HG03135 (cell line): ENCODE measurements around the gene ZNF484.
"Not testable (repeated sequence)": the region's sequence is repeated elsewhere in the genome, so short reads cannot be mapped to it uniquely, and the experiment has no call there.

Experiments used
- ATAC-seq: cut with Tn5 transposase; IDR thresholded peaks from one replicate; pipeline ENCODE4 v1.9.1; 2021; ENCODE audit warnings: mild to moderate bottlenecking, moderate library complexity; ENCODE audit not compliant: unreplicated experiment

ZNF484 gene

GRCh38 chr9:92864152-92864551 is 13.7 kb downstream of the ZNF484 start:
- ATAC-seq = no peak

GRCh38 chr9:92860867-92861266 is 17.0 kb downstream of the ZNF484 start:
- ATAC-seq = no peak

DNA sequence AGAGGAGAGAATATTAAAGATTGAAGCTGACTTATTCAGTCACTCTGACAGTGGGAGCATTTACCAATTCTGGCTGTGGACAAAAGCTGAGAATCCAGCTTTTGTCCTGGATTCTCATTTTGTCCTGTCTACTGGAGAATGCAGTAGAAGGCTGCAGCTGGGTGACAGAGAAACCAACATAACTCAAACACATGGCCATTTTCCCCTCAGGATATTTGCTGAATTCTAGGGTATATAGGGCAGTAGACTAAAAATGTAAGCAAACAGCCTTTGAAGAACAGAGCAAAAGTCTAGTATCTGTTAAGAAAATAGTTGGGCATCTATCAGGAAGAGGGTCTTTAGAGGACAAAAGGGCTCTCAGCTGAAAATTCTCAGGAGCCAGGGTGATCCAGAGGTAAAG is 20.6 kb downstream of the ZNF484 start:
- no peak for ATAC-seq

- ATAC-seq = no peak
Measured at GRCh38 chr9:92853716-92854115, 24.1 kb downstream of the ZNF484 start.

GRCh38 chr9:92850898-92851297 is 26.9 kb downstream of the ZNF484 start:
- ATAC-seq = no peak

DNA sequence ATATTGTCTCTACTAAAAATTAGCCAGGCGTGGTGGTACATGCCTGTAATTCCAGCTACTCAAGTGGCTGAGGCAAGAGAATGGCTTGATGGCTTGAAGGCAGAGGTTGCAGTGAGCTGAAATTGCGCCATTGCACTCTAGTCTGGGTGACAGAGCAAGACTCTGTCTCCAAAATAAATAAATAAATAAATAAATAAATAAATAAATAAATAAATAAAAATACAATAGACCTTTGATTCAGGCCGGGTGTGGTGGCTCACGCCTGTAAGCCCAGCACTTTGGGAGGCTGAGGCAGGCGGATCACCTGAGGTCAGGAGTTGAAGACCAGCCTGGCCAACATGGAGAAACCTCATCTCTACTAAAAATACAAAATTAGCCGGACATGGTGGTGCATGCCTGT is 29.1 kb downstream of the ZNF484 start:
- not testable (repeated sequence) for ATAC-seq

DNA sequence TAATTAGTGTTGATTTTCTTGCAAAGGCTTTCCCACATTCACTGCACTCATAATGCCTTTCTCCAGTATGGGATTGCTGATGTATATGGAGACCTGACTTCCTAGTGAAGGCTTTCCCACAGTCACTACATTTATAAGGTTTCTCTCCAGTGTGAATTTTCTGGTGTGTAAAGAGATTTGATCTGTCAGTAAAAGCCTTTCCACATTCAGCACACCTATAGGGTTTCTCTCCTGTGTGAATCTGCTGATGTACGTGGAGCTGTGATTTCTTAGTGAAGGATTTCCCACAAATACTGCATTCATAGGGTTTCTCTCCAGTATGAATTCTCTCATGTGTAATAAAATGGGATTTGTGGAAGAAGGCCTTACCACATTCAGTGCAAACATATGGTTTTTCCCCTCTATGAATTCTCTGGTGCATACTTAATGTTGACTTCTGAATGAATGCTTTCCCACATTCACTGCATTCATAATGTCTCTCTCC is 31.1 kb downstream of the ZNF484 start:
- ATAC-seq = no peak

GRCh38 chr9:92838411-92838810 is 39.4 kb downstream of the ZNF484 start:
- ATAC-seq = not testable (repeated sequence)

DNA sequence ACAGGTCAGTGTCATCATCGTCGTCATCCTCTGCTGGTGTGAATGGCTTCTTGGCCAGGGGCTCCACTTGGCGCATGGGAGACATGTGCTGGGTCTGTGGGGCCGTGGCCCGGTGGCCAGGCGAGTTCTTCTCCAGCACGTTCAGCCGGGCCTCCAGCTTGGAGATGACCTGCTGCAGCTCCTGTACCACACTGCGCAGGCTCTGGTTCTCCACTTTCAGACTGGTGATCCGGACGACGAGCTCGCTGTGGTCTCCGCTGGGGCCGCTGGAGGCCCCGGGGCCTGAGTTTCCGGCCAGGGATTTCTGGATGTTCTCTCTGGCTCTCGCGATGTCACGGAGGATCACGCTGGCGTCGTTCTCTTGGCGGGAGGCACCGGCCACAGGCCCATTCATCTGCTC is 40.6 kb downstream of the ZNF484 start:
- no peak for ATAC-seq

- ATAC-seq = no peak
Measured at GRCh38 chr9:92829420-92829819, 48.4 kb downstream of the ZNF484 start.

DNA sequence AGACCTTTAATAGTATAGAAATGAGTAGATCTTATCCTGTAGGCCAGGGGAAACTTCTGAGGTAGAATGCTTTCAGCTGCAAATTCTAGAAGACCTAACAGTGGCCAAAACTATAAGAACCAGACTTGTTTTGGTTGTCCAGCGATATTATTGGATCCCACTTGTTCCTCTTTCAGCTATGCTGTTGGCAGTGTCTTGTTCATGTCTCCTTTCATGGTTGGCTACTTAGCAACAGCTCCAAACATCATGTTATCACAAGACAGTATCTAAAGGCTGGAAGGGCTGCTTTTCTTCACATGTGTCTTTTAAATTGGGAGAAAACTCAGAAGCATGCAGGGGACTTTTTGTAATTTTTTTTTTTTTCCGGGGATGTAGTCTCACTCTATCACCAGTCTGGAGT is 52.8 kb downstream of the ZNF484 start:
- ATAC-seq = not testable (repeated sequence)

DNA sequence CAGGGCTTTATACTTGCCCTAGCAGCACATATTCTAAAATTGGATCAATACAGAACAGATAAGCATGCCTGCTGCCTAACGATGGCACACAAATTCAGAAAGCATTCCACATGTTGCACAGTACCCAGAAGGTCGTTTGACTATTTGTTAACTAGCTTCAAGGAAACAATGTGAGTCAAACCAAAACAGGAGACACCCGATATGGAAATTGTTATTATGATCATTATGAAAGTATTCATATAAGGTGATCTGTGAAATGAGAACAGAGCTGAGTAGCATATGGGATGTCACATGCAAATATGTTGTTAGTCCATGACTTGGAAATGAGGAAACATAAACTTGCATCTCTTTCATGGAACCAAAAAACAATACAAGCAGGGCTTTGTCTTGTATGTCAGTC is 56.9 kb downstream of the ZNF484 start:
- no peak for ATAC-seq

DNA sequence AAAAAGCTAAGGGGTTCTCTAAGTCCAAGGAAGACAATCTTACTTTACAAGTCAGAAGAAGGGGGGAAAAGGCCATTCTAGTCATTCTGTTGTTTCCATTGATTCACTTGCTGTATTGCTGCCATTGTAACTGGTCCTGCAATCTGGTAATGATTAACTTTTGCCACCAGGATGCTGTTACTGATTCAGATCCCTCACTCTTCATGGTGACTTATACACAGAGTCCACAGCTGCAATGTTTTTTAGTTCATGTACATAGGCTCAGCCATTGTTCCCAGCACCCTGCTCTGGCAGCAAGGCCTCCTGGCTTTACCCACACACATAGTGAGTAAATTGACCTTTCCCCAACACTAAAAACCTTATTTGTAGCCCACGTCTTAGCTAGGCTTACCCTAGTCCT is 57.9 kb downstream of the ZNF484 start:
- ATAC-seq = not testable (repeated sequence)

DNA sequence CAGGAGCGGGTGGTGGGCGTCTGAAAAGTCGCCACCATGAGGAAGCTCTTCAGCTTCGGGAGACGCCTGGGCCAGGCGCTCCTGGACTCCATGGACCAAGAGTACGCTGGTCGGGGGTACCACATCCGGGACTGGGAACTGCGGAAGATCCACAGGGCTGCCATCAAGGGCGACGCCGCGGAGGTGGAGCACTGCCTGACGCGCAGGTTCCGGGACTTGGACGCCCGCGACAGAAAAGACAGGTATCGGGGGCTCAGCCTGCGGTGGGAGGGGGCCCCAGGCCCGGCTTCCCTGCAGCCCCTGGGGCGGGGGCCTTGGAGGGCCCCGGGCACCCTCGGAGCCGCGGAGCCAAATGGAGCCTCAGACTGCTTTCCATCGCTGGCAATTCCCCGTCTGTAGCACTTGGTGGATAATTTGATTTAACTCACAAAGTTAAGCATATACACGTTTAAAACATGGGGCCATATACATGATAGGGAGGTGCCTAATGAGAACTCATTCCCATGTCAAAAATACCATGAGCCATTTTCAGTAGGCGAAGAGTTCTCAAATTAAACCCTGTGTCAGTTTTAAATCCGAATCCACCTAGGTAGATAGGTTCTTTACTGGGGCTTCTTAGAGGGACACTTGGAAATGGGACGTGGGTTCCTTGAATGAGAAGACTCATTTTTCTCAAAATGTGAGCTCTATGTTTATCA is 68.1 kb downstream of the ZNF484 start:
- not testable (repeated sequence) for ATAC-seq

DNA sequence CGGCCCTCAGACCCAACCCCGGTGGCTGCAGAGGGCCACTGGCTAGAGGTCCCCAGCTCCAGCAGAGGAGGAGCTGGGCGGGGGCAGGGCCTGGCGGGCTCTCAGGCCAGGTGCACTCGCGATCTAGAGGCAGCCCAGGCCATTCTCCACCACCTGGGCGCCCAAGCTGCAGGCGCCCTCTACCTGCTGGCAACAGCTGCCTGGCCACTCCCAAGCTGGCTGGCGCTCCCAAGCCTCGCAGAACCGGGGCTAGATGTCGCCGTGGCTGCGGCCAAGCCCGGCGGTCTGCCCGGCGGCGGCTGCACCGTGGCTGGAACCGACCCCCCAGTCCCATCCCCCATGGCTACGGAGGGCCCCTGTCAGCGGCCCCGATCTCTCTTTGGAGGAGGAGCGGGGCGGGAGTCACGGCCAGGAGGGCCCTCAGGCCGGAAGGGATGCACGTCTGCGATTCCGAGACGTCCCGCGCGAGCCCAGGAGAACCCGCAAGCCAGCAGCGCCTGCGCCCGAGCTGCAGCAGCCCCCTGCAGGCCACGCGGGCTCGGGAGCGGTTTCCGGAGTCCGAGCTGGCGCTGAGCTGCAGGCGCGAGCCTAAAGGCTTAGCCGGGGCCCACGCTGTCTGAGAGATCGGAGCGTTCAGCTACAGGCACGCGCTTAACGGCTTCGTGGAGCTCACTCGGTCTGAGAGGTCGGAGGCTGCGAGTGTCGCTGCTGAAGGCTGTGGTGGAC is 68.9 kb downstream of the ZNF484 start:
- no peak for ATAC-seq

GRCh38 chr9:92807757-92808725 is 69.8 kb downstream of the ZNF484 start:
- no peak for ATAC-seq

GRCh38 chr9:92807031-92807756 is 70.6 kb downstream of the ZNF484 start:
- ATAC-seq = no peak

DNA sequence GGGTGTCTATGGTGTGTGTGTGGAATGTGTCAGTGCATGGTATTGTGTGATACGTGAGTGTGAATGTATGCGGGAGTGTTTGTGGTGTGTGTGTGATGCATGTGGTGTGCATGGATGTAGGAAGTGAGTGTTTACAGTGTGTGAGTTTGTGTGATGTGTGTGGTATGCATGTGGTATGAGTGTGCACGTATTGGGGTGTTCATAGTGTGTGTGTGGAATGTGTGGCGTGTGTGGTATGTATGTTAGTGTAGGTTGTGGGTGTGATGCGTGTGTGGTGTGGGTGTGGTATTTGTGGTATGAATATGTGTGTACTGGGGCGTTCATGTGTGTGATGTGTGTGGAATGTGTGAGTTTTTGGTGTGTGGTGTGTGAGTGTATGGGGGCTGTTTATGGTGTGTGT is 73.1 kb downstream of the ZNF484 start:
- no peak for ATAC-seq

DNA sequence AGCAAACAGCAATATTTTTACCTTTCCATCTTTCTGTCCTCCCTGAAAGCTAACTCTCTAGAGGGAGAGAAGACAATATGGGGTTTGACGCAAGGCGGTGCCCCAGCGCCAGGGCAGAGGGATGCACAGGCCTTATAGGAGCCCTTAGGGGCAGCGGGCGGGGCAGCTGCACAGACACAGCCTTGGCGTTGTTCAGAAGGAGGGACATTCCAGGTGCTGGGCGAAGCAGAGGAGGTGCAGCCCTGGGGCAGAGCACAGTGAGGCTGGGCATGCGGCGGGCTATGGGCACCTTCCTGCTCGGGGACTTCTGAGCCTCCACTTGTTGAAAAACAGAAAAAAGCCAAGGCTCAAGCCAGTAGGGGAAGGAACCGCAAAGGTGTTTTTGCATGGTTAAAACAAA is 79.5 kb downstream of the ZNF484 start:
- no peak for ATAC-seq

- not testable (repeated sequence) for ATAC-seq
Measured at GRCh38 chr9:92796337-92796804, 81.5 kb downstream of the ZNF484 start.
